Panc1 (cell line): ENCODE results near the gene CPA1. TPM values are rescaled to one million over a fixed set of nuclear protein-coding genes. Genes with fewer than 3 reads are reported as not detected.

Experiments used
- ATAC-seq: fragments of 200-7000 bp; cut with Tn5 transposase; 2 replicates; pipeline ENCODE4 v1.9.1; 2020; ENCODE audit warnings: mild to moderate bottlenecking, moderate library complexity
- BruUV-seq: library from RNA; stranded (reverse); fragments of 400-500 nt; replicated peaks from 2 replicates; lab custom pipeline; 2021; lab: Mats Ljungman, UMichigan
- CTCF ChIA-PET: fragments of 300-600 bp; sonication (Branson Sonifier 250); formaldehyde crosslinking; loops from one replicate; lab custom pipeline; 2022; ENCODE audit warnings: antibody characterized with exemption; lab: Charles Lee
- POLR2A ChIA-PET: fragments of 300-600 bp; sonication (Branson Sonifier 250); formaldehyde crosslinking; loops from one replicate; lab custom pipeline; 2022; ENCODE audit warnings: antibody characterized with exemption; lab: Charles Lee
- DNase-seq: peaks from one replicate; pipeline ENCODE4 v3.0.0-alpha.2; 2010; ENCODE audit warnings: low read depth, low spot score
- H3K27ac ChIP-seq: 2 replicates; pipeline ENCODE4 v1.5.1; 2011; ENCODE audit warnings: mild to moderate bottlenecking, low read length, inconsistent platforms
- H3K27me3 ChIP-seq: fragments of 200-500 bp; sonication (Bioruptor generic); 2 replicates; pipeline ENCODE4 v1.6.0; 2014; ENCODE audit warnings: low read length, inconsistent platforms; ENCODE audit not compliant: control insufficient read depth, insufficient read depth
- H3K36me3 ChIP-seq: fragments of 200-500 bp; sonication (Bioruptor generic); 2 replicates; pipeline ENCODE4 v1.5.1; 2014; ENCODE audit warnings: inconsistent platforms, mild to moderate bottlenecking, low read length, moderate library complexity; ENCODE audit not compliant: control insufficient read depth, insufficient read depth
- H3K4me1 ChIP-seq: 2 replicates; pipeline ENCODE4 v1.5.1; 2011; ENCODE audit warnings: inconsistent platforms, mild to moderate bottlenecking, low read length, moderate library complexity; ENCODE audit not compliant: control insufficient read depth, insufficient read depth
- H3K4me3 ChIP-seq, 2 experiments: 2 replicates each; pipeline ENCODE4 v1.5.1; 2011 to 2012; ENCODE audit warnings: low read depth in 2 of 2, low read length in 2 of 2, mild to moderate bottlenecking in 2 of 2, inconsistent platforms in 1 of 2, moderate library complexity in 1 of 2
- H3K9me3 ChIP-seq: fragments of 200-500 bp; sonication (Bioruptor generic); 2 replicates; pipeline ENCODE4 v1.5.1; 2014; ENCODE audit warnings: low read depth, mild to moderate bottlenecking, inconsistent platforms, low read length, moderate library complexity; ENCODE audit not compliant: control insufficient read depth, insufficient read depth
- POLR2AphosphoS5 ChIP-seq: IDR thresholded peaks from 2 replicates; pipeline ENCODE4 v1.6.1; 2012; ENCODE audit warnings: mild to moderate bottlenecking, low read depth, low read length, moderate library complexity
- SIN3A ChIP-seq: IDR thresholded peaks from 2 replicates; pipeline ENCODE4 v1.6.1; 2012; ENCODE audit warnings: low read depth, mild to moderate bottlenecking, low read length, moderate library complexity, borderline replicate concordance; ENCODE audit not compliant: insufficient read depth
- TCF7L2 ChIP-seq: IDR thresholded peaks from 2 replicates; pipeline ENCODE4 v1.6.1; 2011; ENCODE audit warnings: mild to moderate bottlenecking, low read depth, low read length, inconsistent platforms
- in situ Hi-C: cut with HindIII; loops from 2 replicates; pipeline ENCODE4 v1.10.0; 2016; ENCODE audit warnings: low sequenced_read_pairs, low pct_unique_long_range_greater_than_20kb
- intact Hi-C: fragments of 100-400 bp; cut with micrococcal nuclease; formaldehyde crosslinking; loops from one replicate; pipeline ENCODE4 v1.10.0; 2022; ENCODE audit not compliant: unreplicated experiment
- total RNA-seq: library from RNA; stranded (reverse); gene quantifications from one replicate; pipeline ENCODE4 v1.2.1, GENCODE V29; 2021; ENCODE audit not compliant: unreplicated experiment
- TF ChIP-seq, protein P1 (sequence below): fragments of 450-650 bp; IDR thresholded peaks from 2 replicates; pipeline ENCODE4 v1.5.1; 2017; ENCODE audit warnings: mild to moderate bottlenecking
- TF ChIP-seq, protein P2 (sequence below), 2 experiments: IDR thresholded peaks; 2 replicates each; pipeline ENCODE4 v1.6.1; 2011 to 2012; ENCODE audit warnings: low read depth in 2 of 2, control low read depth in 1 of 2, low read length in 1 of 2, mild to moderate bottlenecking in 1 of 2, moderate library complexity in 1 of 2; ENCODE audit not compliant: insufficient read depth in 1 of 2

Gene CPA1
- total RNA-seq, 1 experiment from 2014 or later: 7.6 TPM

DNA sequence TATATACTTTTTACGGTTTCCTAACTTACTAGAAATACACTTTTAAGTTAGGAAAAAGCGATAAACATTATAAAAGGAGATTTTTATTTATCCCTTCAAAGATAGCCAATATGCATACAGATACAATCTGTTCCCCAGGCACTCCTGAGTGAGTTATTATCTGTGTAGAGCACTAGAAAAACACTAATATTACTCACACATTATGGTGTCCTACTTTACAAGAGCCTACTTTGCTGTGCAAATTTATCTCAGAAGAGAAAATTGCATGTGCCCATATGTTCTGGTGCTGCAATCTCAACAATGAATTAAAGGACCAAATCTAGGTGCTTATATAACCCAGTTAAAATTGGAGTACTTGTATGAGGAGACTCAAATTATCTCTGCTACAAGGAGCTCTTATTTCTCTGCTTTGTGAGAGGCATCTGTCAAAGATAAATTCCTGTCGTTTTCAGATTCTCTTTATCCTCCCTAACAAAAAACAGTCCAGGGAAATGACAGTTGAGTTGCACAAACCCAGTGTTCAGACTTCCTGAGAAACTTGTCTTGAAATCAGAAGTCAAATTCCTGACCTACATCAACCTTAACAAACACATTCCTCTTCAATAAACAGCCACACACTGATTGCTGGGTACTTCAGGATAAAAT lies 28.9 kb downstream of the CPA1 start:
- ATAC-seq (no peak), DNase-seq (no peak)
- in situ Hi-C loops (no loop called here), intact Hi-C loops (no loop called here)
- TF ChIP-seq, protein P1, sequence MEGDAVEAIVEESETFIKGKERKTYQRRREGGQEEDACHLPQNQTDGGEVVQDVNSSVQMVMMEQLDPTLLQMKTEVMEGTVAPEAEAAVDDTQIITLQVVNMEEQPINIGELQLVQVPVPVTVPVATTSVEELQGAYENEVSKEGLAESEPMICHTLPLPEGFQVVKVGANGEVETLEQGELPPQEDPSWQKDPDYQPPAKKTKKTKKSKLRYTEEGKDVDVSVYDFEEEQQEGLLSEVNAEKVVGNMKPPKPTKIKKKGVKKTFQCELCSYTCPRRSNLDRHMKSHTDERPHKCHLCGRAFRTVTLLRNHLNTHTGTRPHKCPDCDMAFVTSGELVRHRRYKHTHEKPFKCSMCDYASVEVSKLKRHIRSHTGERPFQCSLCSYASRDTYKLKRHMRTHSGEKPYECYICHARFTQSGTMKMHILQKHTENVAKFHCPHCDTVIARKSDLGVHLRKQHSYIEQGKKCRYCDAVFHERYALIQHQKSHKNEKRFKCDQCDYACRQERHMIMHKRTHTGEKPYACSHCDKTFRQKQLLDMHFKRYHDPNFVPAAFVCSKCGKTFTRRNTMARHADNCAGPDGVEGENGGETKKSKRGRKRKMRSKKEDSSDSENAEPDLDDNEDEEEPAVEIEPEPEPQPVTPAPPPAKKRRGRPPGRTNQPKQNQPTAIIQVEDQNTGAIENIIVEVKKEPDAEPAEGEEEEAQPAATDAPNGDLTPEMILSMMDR: no peak
- TF ChIP-seq TCF7L2 (no peak), POLR2AphosphoS5 (no peak), SIN3A (no peak)
- TF ChIP-seq, protein P2, sequence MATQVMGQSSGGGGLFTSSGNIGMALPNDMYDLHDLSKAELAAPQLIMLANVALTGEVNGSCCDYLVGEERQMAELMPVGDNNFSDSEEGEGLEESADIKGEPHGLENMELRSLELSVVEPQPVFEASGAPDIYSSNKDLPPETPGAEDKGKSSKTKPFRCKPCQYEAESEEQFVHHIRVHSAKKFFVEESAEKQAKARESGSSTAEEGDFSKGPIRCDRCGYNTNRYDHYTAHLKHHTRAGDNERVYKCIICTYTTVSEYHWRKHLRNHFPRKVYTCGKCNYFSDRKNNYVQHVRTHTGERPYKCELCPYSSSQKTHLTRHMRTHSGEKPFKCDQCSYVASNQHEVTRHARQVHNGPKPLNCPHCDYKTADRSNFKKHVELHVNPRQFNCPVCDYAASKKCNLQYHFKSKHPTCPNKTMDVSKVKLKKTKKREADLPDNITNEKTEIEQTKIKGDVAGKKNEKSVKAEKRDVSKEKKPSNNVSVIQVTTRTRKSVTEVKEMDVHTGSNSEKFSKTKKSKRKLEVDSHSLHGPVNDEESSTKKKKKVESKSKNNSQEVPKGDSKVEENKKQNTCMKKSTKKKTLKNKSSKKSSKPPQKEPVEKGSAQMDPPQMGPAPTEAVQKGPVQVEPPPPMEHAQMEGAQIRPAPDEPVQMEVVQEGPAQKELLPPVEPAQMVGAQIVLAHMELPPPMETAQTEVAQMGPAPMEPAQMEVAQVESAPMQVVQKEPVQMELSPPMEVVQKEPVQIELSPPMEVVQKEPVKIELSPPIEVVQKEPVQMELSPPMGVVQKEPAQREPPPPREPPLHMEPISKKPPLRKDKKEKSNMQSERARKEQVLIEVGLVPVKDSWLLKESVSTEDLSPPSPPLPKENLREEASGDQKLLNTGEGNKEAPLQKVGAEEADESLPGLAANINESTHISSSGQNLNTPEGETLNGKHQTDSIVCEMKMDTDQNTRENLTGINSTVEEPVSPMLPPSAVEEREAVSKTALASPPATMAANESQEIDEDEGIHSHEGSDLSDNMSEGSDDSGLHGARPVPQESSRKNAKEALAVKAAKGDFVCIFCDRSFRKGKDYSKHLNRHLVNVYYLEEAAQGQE (IDR thresholded peaks at IDR 0.05; ENCODE audit: insufficient read depth in 1 of 2, low read depth in 2 of 2, low read length in 1 of 2): no peak
- Histone ChIP-seq H3K27ac (no peak overlapping the region), H3K4me1 (no peaks in the 10 kb centered on the region), H3K4me3 (no peak overlapping the region), H3K9me3 (no peaks in the 10 kb centered on the region), H3K36me3 (no peaks in the 10 kb centered on the region), H3K27me3 (no peaks in the 10 kb centered on the region)
- ChIA-PET POLR2A (no interaction called here), CTCF (no interaction called here)
- BruUV-seq: no TSS peak

DNA sequence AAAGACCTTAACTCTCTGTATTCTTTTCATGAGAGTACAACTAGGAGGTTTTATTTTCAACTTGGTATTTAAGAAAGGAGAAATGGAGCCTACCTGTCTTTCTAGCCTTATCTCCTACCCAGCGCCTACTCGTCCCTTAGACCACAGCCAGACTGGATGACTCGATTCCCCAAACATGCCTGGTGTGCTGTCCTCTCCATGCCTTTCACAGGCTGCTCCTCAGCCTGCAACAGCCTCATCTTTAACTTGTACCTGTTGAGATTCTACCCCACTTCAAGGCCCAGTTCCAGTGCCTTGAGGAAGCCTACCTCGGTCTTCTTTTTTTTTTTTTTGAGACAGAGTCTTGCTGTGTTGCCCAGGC lies 29.4 kb downstream of the CPA1 start:
- BruUV-seq: no TSS peak

More for the DNA sequence above, 29.4 kb downstream of the CPA1 start:
- DNase-seq (no peak), ATAC-seq (no peak)
- Histone ChIP-seq H3K27ac (no peak overlapping the region), H3K4me3 (no peak overlapping the region), H3K4me1 (no peaks in the 10 kb centered on the region), H3K27me3 (no peaks in the 10 kb centered on the region), H3K36me3 (no peaks in the 10 kb centered on the region), H3K9me3 (no peaks in the 10 kb centered on the region)
- in situ Hi-C loops: no loop called here
- POLR2A ChIA-PET: no interaction called here
- intact Hi-C loops: no loop called here
- CTCF ChIA-PET: no interaction called here
- no peak for TF ChIP-seq TCF7L2
- TF ChIP-seq, protein P1: no peak
- TF ChIP-seq SIN3A: no peak
- TF ChIP-seq, protein P2 (IDR thresholded peaks at IDR 0.05; ENCODE audit: insufficient read depth in 1 of 2, low read depth in 2 of 2, low read length in 1 of 2): no peak
- TF ChIP-seq POLR2AphosphoS5: no peak
